ENCODE measurements around the gene HOXA1.

HOXA1 gene

DNA sequence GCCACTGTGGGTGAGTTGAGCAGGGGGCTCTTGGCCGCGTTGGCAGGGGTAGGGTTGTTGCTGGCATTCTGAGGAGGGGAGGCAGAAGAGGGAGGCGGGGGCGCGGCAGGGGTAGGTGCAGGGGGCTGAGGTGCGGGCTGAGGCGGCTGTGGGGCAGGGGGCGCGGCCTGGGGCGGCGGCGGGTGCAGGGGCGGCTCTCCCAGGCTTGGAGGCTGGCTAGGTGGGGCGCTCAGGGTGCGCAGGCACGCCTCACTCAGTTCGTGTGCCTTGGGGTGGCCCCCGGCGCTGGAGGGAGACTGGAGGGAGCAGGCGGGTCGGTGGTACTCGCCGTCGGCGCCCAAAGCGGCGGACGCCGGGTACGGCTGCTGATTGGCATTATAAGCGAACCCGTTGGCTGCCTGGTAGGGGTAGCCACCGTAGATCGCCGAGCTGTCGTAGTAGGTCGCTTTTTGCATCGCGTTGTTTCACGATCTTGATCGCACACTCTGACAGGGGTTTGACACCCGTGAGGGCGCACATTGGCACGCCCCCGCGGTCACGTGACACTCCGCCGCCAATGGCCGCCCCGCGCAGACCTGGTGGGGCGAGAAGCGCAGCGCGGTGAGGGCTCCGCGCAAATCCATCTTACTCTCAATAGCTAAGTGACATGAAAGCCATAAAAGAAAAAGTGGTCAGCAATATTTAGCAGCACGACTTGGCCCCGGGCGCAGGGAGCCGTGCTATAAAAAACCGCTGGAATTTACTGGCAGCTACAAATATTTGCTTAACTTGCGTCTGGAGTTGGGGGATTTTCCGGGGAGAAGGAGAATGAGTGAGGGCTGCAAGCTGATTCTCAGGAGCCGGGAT lies 14.6 kb upstream of the HOXA1 start:
- Histone ChIP-seq H3K27me3 (ENCODE audit: insufficient read depth, poor library complexity, severe bottlenecking) (peaks cover 4% of the 10 kb centered on the region), H3K27ac (replicated peaks) (no peak overlapping the region), H3K4me3 (replicated peaks; ENCODE audit: insufficient read depth, low read length) (no peak overlapping the region)
- no peak for DNase-seq (ENCODE audit: low read depth in 1 of 2, low spot score in 1 of 2)
- TF ChIP-seq SPI1 (IDR thresholded peaks at IDR 0.05; ENCODE audit: borderline replicate concordance, low read depth) (no peak), POLR2AphosphoS5 (IDR thresholded peaks at IDR 0.05; ENCODE audit: low read depth) (no peak), GABPA (IDR thresholded peaks at IDR 0.05; ENCODE audit: low read depth) (no peak)
- TF ChIP-seq, protein P1, sequence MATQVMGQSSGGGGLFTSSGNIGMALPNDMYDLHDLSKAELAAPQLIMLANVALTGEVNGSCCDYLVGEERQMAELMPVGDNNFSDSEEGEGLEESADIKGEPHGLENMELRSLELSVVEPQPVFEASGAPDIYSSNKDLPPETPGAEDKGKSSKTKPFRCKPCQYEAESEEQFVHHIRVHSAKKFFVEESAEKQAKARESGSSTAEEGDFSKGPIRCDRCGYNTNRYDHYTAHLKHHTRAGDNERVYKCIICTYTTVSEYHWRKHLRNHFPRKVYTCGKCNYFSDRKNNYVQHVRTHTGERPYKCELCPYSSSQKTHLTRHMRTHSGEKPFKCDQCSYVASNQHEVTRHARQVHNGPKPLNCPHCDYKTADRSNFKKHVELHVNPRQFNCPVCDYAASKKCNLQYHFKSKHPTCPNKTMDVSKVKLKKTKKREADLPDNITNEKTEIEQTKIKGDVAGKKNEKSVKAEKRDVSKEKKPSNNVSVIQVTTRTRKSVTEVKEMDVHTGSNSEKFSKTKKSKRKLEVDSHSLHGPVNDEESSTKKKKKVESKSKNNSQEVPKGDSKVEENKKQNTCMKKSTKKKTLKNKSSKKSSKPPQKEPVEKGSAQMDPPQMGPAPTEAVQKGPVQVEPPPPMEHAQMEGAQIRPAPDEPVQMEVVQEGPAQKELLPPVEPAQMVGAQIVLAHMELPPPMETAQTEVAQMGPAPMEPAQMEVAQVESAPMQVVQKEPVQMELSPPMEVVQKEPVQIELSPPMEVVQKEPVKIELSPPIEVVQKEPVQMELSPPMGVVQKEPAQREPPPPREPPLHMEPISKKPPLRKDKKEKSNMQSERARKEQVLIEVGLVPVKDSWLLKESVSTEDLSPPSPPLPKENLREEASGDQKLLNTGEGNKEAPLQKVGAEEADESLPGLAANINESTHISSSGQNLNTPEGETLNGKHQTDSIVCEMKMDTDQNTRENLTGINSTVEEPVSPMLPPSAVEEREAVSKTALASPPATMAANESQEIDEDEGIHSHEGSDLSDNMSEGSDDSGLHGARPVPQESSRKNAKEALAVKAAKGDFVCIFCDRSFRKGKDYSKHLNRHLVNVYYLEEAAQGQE (IDR thresholded peaks at IDR 0.05; ENCODE audit: insufficient replicate concordance, low read depth), result no peak
- TF ChIP-seq, protein P2, sequence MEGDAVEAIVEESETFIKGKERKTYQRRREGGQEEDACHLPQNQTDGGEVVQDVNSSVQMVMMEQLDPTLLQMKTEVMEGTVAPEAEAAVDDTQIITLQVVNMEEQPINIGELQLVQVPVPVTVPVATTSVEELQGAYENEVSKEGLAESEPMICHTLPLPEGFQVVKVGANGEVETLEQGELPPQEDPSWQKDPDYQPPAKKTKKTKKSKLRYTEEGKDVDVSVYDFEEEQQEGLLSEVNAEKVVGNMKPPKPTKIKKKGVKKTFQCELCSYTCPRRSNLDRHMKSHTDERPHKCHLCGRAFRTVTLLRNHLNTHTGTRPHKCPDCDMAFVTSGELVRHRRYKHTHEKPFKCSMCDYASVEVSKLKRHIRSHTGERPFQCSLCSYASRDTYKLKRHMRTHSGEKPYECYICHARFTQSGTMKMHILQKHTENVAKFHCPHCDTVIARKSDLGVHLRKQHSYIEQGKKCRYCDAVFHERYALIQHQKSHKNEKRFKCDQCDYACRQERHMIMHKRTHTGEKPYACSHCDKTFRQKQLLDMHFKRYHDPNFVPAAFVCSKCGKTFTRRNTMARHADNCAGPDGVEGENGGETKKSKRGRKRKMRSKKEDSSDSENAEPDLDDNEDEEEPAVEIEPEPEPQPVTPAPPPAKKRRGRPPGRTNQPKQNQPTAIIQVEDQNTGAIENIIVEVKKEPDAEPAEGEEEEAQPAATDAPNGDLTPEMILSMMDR (IDR thresholded peaks at IDR 0.05; ENCODE audit: insufficient read depth, low read length), result no peak

DNA sequence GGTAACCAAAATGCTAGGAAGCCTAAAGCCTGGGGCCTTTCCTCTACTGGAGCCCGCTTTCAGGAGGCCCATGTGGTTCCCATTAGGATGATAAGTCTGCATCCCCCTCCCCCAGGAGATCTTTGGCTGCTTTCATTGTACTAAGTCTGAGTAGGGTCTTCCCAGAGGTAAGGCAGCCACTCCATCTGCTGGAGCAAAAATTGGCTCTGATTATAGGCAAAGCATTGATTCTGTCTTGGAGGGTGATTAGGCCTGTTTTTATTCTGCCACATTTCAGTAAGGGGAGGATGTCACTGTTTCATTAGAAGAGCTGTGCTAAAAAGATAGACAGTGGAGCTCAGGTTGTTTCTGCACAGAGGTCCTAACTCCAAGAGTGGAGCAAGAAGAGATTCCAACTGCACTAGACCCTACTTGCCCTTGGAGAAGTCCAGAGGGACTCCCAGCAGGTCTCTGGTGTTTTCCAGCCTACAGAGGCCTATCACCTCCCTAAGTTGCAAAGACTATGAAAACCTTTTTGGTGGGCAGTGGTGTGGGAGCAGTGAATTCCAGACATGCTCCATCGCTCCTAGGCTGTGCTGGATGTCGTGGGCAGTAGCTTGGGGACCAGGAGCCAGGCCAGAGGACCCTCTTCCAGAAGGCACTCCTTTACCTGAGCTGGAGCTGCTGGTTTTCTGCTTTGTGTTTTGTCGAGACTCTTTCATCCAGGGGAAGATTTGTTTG lies 13.8 kb upstream of the HOXA1 start:
- Histone ChIP-seq H3K27me3 (ENCODE audit: insufficient read depth, poor library complexity, severe bottlenecking) (peaks cover 9% of the 10 kb centered on the region), H3K27ac (replicated peaks) (no peak overlapping the region), H3K4me3 (replicated peaks; ENCODE audit: insufficient read depth, low read length) (no peak overlapping the region)
- DNase-seq (ENCODE audit: low read depth in 1 of 2, low spot score in 1 of 2), result no peak
- TF ChIP-seq, protein P2 (IDR thresholded peaks at IDR 0.05; ENCODE audit: insufficient read depth, low read length), result no peak
- TF ChIP-seq SPI1 (IDR thresholded peaks at IDR 0.05; ENCODE audit: borderline replicate concordance, low read depth) (no peak), GABPA (IDR thresholded peaks at IDR 0.05; ENCODE audit: low read depth) (no peak)

DNA sequence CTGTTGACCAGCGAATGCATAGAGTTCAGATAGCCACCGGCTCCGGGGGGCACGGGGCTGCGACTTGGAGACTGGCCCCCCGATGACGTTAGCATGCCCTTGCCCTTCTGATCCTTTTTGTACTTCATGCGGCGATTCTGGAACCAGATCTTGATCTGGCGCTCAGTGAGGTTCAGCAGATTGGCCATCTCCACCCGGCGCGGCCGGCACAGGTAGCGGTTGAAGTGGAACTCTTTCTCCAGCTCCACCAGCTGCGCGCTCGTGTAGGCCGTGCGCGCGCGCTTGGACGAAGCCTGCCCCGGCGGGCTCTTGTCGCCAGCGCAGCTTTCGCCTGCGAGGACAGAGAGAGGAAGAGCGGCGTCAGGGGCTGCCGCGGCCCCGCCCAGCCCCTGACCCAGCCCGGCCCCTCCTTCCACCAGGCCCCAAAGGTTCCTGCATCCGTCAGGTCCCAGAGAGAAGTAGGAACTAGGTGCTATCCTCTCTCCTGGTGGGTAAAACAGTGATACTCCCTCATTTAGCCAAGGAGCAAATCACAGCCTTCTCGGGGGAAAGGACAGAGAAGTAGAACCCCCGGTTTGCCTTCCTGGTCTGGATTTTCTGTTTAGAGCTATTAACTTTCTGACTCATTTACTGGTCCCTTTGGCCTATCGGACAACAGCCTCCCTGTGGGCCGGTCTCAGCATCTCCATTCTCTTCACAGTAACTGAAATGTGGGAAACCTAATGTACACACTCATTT lies 12.8 kb upstream of the HOXA1 start:
- no peak for TF ChIP-seq POLR2AphosphoS5 (IDR thresholded peaks at IDR 0.05; ENCODE audit: low read depth)
- TF ChIP-seq, protein P1 (IDR thresholded peaks at IDR 0.05; ENCODE audit: insufficient replicate concordance, low read depth), result no peak
- TF ChIP-seq, protein P2 (IDR thresholded peaks at IDR 0.05; ENCODE audit: insufficient read depth, low read length), result no peak
- no peak for TF ChIP-seq SPI1 (IDR thresholded peaks at IDR 0.05; ENCODE audit: borderline replicate concordance, low read depth)
- TF ChIP-seq GABPA (IDR thresholded peaks at IDR 0.05; ENCODE audit: low read depth), result no peak
- H3K27me3 ChIP-seq (ENCODE audit: insufficient read depth, poor library complexity, severe bottlenecking), result peaks cover 16% of the 10 kb centered on the region
- H3K4me3 ChIP-seq (replicated peaks; ENCODE audit: insufficient read depth, low read length), result no peak overlapping the region

More for the DNA sequence above, 12.8 kb upstream of the HOXA1 start:
- DNase-seq (ENCODE audit: low read depth in 1 of 2, low spot score in 1 of 2), result no peak
- H3K27ac ChIP-seq (replicated peaks), result no peak overlapping the region

Measured in HL-60 (cell line).